CD4-positive, alpha-beta T cell treated with Interferon alpha-2 for 1 hour (primary cell): ENCODE results near the gene CHERP.
"Not testable (repeated sequence)": the region's sequence is repeated elsewhere in the genome, so short reads cannot be mapped to it uniquely, and the experiment has no call there.

Experiments used
- DNase-seq, 2 donors: peaks; one replicate each; pipeline ENCODE4 v3.0.0-alpha.2; 2020 to 2022

Gene CHERP

GRCh38 chr19:16575861-16576689, 33.8 kb upstream of the CHERP start:
- no peak for DNase-seq

- DNase-seq = no peak
Observed at GRCh38 chr19:16575282-16575681, 33.0 kb upstream of the CHERP start.

- no peak for DNase-seq
Observed at GRCh38 chr19:16573925-16574324, 31.7 kb upstream of the CHERP start.

GRCh38 chr19:16573296-16573695, 31.1 kb upstream of the CHERP start:
- DNase-seq = no peak

- DNase-seq = peak; percentile 92 to 95
Observed at GRCh38 chr19:16572332-16573211, 30.3 kb upstream of the CHERP start, which contains the start of gene SLC35E1. SLC35E1 (minus strand) TSS chr19:16572415; CDS start chr19:16572364, 51 bp downstream.

GRCh38 chr19:16571822-16572331, 29.6 kb upstream of the CHERP start:
- DNase-seq = peak; percentile 29 to 46

- DNase-seq = peak in 1 of 2 donors; percentile 20
Observed at GRCh38 chr19:16571283-16571682, 29.0 kb upstream of the CHERP start.

- no peak for DNase-seq
Observed at GRCh38 chr19:16569609-16570320, 27.5 kb upstream of the CHERP start.

GRCh38 chr19:16566702-16567101, 24.5 kb upstream of the CHERP start:
- no peak for DNase-seq

GRCh38 chr19:16566161-16566560, 23.9 kb upstream of the CHERP start:
- peak; percentile 83 to 90 for DNase-seq

GRCh38 chr19:16564842-16565241, 22.6 kb upstream of the CHERP start:
- no peak for DNase-seq

- no peak for DNase-seq
Observed at GRCh38 chr19:16562608-16563025, 20.4 kb upstream of the CHERP start.

- no peak for DNase-seq
Observed at GRCh38 chr19:16561382-16561781, 19.1 kb upstream of the CHERP start.

- no peak for DNase-seq
Observed at GRCh38 chr19:16559780-16560276, 17.6 kb upstream of the CHERP start.

- DNase-seq = no peak
Observed at GRCh38 chr19:16554776-16555175, 12.5 kb upstream of the CHERP start.

- not testable (repeated sequence) for DNase-seq
Observed at GRCh38 chr19:16551902-16552301, 9.7 kb upstream of the CHERP start.

GRCh38 chr19:16548956-16549355, 6.7 kb upstream of the CHERP start:
- DNase-seq = no peak

- DNase-seq = no peak
Observed at GRCh38 chr19:16544473-16545231, 2.4 kb upstream of the CHERP start.

GRCh38 chr19:16543734-16544133, 1.5 kb upstream of the CHERP start:
- DNase-seq = not testable (repeated sequence)

GRCh38 chr19:16542910-16543472, 754 bp upstream of the CHERP start:
- DNase-seq = no peak

GRCh38 chr19:16541526-16542044, 652 bp downstream of the CHERP start:
- DNase-seq = no peak
